Measurements from ENCODE around the gene XBP1. TPM values are rescaled to one million over a fixed set of nuclear protein-coding genes. Genes with fewer than 3 reads are reported as not detected.
A peak's percentile ranks its signal among the peaks of the same experiment; 100 is the strongest.

The XBP1 gene
- total and polyA plus RNA-seq, 2 of the 13 experiments (the other 11 are each of a cell fraction or from before 2014, with no cell fraction given) = 416 to 427 TPM

DNA sequence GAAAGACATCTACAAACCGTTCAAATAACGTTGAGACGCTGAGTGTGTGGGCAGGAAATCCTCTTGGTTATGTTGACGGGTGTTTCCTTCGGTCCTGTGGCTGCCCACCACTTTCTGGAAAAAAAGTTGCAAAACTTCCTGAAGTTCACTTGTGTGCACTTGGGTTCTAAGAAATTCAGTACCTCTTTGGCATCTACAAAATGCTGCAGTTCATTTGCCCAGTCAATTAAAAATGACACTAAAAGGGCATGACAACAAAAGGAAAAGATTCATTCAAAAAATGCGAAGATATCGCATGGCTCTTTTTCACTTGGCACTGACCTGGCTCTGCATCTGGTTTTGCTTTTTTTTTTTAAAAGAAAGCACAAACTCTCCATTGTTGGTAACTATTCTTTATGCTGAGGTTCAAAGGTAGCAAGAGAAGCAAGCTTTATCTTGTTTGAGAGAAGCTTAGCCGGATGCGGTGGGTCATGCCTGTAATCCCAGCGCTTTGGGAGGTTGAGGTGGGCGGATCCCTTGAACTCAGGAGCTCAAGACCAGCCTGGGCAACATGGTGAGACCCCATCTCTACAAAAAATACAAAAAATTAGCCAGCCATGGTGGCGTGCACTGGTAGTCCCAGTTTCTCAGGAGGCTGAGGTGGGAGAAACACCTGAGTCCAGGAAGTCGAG is 10.6 kb upstream of the XBP1 start (continued):
- TF ChIP-seq, protein P1, sequence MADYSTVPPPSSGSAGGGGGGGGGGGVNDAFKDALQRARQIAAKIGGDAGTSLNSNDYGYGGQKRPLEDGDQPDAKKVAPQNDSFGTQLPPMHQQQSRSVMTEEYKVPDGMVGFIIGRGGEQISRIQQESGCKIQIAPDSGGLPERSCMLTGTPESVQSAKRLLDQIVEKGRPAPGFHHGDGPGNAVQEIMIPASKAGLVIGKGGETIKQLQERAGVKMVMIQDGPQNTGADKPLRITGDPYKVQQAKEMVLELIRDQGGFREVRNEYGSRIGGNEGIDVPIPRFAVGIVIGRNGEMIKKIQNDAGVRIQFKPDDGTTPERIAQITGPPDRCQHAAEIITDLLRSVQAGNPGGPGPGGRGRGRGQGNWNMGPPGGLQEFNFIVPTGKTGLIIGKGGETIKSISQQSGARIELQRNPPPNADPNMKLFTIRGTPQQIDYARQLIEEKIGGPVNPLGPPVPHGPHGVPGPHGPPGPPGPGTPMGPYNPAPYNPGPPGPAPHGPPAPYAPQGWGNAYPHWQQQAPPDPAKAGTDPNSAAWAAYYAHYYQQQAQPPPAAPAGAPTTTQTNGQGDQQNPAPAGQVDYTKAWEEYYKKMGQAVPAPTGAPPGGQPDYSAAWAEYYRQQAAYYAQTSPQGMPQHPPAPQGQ (CRISPR knock-in tag; IDR thresholded peaks at IDR 0.05; ENCODE audit: borderline replicate concordance) = no peak
- TF ChIP-seq SAFB2 (CRISPR knock-in tag; IDR thresholded peaks at IDR 0.05; ENCODE audit: borderline replicate concordance, low read depth) (no peak), CBX2 (IDR thresholded peaks at IDR 0.05; ENCODE audit: low read depth, low read length) (no peak), CBX2 (CRISPR knock-in tag; IDR thresholded peaks at IDR 0.05; ENCODE audit: low read depth) (no peak), TEAD3 (CRISPR knock-in tag; optimal IDR thresholded peaks at IDR 0.05; ENCODE audit: borderline replicate concordance) (peak; percentile 75), ZNF644 (CRISPR knock-in tag; IDR thresholded peaks at IDR 0.05; ENCODE audit: low read depth) (no peak; the same call in none of the 2 replicates), NFKBIZ (CRISPR knock-in tag; IDR thresholded peaks at IDR 0.05) (no peak; the same call in 1 of the 2 replicates), SIX4 (CRISPR knock-in tag; IDR thresholded peaks at IDR 0.05) (no peak), ZNF460 (CRISPR knock-in tag; IDR thresholded peaks at IDR 0.05; ENCODE audit: borderline replicate concordance) (no peak; the same call in 1 of the 2 replicates), PLRG1 (conservative IDR thresholded peaks at IDR 0.05) (no peak), KDM4B (CRISPR knock-in tag; IDR thresholded peaks at IDR 0.05) (no peak), IKZF4 (CRISPR knock-in tag; IDR thresholded peaks at IDR 0.05; ENCODE audit: borderline replicate concordance, low read depth, not compliant biosample characterization) (no peak), SOX5 (CRISPR knock-in tag; IDR thresholded peaks at IDR 0.05; ENCODE audit: borderline replicate concordance) (peak; percentile 90), NR2F6 (IDR thresholded peaks at IDR 0.05) (peak; percentile 48; the same call in 1 of the 2 replicates), NR2F6 (CRISPR knock-in tag; IDR thresholded peaks at IDR 0.05) (peak; percentile 82), TAF15 (IDR thresholded peaks at IDR 0.05; ENCODE audit: low read depth, low read length, poor library complexity, severe bottlenecking) (no peak), EHMT2 (IDR thresholded peaks at IDR 0.05; ENCODE audit: borderline replicate concordance, low read depth, low read length) (no peak), RAD21 (CRISPR knock-in tag; IDR thresholded peaks at IDR 0.05) (no peak), ZNF572 (CRISPR knock-in tag; IDR thresholded peaks at IDR 0.05) (no peak), ZNF563 (CRISPR knock-in tag; IDR thresholded peaks at IDR 0.05) (no peak), ZNF878 (CRISPR knock-in tag; IDR thresholded peaks at IDR 0.05) (no peak), ZFP82 (CRISPR knock-in tag; IDR thresholded peaks at IDR 0.05; ENCODE audit: borderline replicate concordance) (no peak)
- TF ChIP-seq, protein P2, sequence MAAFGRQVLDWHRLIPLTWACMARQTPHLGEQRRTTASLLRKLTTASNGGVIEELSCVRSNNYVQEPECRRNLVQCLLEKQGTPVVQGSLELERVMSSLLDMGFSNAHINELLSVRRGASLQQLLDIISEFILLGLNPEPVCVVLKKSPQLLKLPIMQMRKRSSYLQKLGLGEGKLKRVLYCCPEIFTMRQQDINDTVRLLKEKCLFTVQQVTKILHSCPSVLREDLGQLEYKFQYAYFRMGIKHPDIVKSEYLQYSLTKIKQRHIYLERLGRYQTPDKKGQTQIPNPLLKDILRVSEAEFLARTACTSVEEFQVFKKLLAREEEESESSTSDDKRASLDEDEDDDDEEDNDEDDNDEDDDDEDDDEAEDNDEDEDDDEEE (CRISPR knock-in tag; IDR thresholded peaks at IDR 0.05) = no peak
- TF ChIP-seq, protein P3, sequence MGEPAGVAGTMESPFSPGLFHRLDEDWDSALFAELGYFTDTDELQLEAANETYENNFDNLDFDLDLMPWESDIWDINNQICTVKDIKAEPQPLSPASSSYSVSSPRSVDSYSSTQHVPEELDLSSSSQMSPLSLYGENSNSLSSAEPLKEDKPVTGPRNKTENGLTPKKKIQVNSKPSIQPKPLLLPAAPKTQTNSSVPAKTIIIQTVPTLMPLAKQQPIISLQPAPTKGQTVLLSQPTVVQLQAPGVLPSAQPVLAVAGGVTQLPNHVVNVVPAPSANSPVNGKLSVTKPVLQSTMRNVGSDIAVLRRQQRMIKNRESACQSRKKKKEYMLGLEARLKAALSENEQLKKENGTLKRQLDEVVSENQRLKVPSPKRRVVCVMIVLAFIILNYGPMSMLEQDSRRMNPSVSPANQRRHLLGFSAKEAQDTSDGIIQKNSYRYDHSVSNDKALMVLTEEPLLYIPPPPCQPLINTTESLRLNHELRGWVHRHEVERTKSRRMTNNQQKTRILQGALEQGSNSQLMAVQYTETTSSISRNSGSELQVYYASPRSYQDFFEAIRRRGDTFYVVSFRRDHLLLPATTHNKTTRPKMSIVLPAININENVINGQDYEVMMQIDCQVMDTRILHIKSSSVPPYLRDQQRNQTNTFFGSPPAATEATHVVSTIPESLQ (CRISPR knock-in tag; conservative IDR thresholded peaks at IDR 0.05) = no peak
- TF ChIP-seq, protein P4, sequence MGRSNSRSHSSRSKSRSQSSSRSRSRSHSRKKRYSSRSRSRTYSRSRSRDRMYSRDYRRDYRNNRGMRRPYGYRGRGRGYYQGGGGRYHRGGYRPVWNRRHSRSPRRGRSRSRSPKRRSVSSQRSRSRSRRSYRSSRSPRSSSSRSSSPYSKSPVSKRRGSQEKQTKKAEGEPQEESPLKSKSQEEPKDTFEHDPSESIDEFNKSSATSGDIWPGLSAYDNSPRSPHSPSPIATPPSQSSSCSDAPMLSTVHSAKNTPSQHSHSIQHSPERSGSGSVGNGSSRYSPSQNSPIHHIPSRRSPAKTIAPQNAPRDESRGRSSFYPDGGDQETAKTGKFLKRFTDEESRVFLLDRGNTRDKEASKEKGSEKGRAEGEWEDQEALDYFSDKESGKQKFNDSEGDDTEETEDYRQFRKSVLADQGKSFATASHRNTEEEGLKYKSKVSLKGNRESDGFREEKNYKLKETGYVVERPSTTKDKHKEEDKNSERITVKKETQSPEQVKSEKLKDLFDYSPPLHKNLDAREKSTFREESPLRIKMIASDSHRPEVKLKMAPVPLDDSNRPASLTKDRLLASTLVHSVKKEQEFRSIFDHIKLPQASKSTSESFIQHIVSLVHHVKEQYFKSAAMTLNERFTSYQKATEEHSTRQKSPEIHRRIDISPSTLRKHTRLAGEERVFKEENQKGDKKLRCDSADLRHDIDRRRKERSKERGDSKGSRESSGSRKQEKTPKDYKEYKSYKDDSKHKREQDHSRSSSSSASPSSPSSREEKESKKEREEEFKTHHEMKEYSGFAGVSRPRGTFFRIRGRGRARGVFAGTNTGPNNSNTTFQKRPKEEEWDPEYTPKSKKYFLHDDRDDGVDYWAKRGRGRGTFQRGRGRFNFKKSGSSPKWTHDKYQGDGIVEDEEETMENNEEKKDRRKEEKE (IDR thresholded peaks at IDR 0.05) = no peak

Measured in HepG2 (cell line).